ENCODE data around the gene MARF1.
"Not testable (repeated sequence)": the region's sequence is repeated elsewhere in the genome, so short reads cannot be mapped to it uniquely, and the experiment has no call there.

The MARF1 gene

GRCh38 chr16:15611610-15612009 lies 31.3 kb downstream of the MARF1 start:
- Histone ChIP-seq H3K4me3 (ENCODE audit: low read length) (no peak overlapping the region), H3K36me3 (ENCODE audit: control insufficient read depth, insufficient read depth, low read length) (peaks cover 46% of the 10 kb centered on the region), H3K27ac (ENCODE audit: low read depth, low read length) (no peak overlapping the region), H3K4me1 (ENCODE audit: control insufficient read depth, insufficient read depth, low read length) (no peaks in the 10 kb centered on the region), H3K9ac (ENCODE audit: low read length) (no peak overlapping the region), H3K27me3 (ENCODE audit: control insufficient read depth, insufficient read depth, low read length) (no peaks in the 10 kb centered on the region)

GRCh38 chr16:15610369-15610871 lies 32.5 kb downstream of the MARF1 start:
- no peak overlapping the region for H3K27ac ChIP-seq (ENCODE audit: low read depth, low read length)
- H3K36me3 ChIP-seq (ENCODE audit: control insufficient read depth, insufficient read depth, low read length), result peaks cover 39% of the 10 kb centered on the region
- H3K4me3 ChIP-seq (ENCODE audit: low read length), result no peak overlapping the region
- H3K27me3 ChIP-seq (ENCODE audit: control insufficient read depth, insufficient read depth, low read length), result no peaks in the 10 kb centered on the region
- no peak overlapping the region for H3K9ac ChIP-seq (ENCODE audit: low read length)
- no peaks in the 10 kb centered on the region for H3K4me1 ChIP-seq (ENCODE audit: control insufficient read depth, insufficient read depth, low read length)

GRCh38 chr16:15609286-15609649 lies 33.7 kb downstream of the MARF1 start:
- H3K9ac ChIP-seq (ENCODE audit: low read length), result no peak overlapping the region
- no peaks in the 10 kb centered on the region for H3K4me1 ChIP-seq (ENCODE audit: control insufficient read depth, insufficient read depth, low read length)
- H3K4me3 ChIP-seq (ENCODE audit: low read length), result no peak overlapping the region
- no peak overlapping the region for H3K27ac ChIP-seq (ENCODE audit: low read depth, low read length)
- no peaks in the 10 kb centered on the region for H3K27me3 ChIP-seq (ENCODE audit: control insufficient read depth, insufficient read depth, low read length)
- peaks cover 45% of the 10 kb centered on the region for H3K36me3 ChIP-seq (ENCODE audit: control insufficient read depth, insufficient read depth, low read length)

GRCh38 chr16:15608398-15609285 lies 34.3 kb downstream of the MARF1 start:
- Histone ChIP-seq H3K27me3 (ENCODE audit: control insufficient read depth, insufficient read depth, low read length) (no peaks in the 10 kb centered on the region), H3K36me3 (ENCODE audit: control insufficient read depth, insufficient read depth, low read length) (peaks cover 51% of the 10 kb centered on the region), H3K9ac (ENCODE audit: low read length) (no peak overlapping the region), H3K27ac (ENCODE audit: low read depth, low read length) (no peak overlapping the region), H3K4me3 (ENCODE audit: low read length) (no peak overlapping the region), H3K4me1 (ENCODE audit: control insufficient read depth, insufficient read depth, low read length) (no peaks in the 10 kb centered on the region)

- Histone ChIP-seq H3K9ac (ENCODE audit: low read length) (no peak overlapping the region), H3K4me1 (ENCODE audit: control insufficient read depth, insufficient read depth, low read length) (no peaks in the 10 kb centered on the region), H3K27ac (ENCODE audit: low read depth, low read length) (no peak overlapping the region), H3K36me3 (ENCODE audit: control insufficient read depth, insufficient read depth, low read length) (peaks cover 51% of the 10 kb centered on the region), H3K27me3 (ENCODE audit: control insufficient read depth, insufficient read depth, low read length) (no peaks in the 10 kb centered on the region), H3K4me3 (ENCODE audit: low read length) (no peak overlapping the region)
Measured at GRCh38 chr16:15607700-15608396, 35.1 kb downstream of the MARF1 start.

- H3K4me3 ChIP-seq (ENCODE audit: low read length); H3K27ac ChIP-seq (ENCODE audit: low read depth, low read length); H3K4me1 ChIP-seq (ENCODE audit: control insufficient read depth, insufficient read depth, low read length); H3K27me3 ChIP-seq (ENCODE audit: control insufficient read depth, insufficient read depth, low read length); H3K9ac ChIP-seq (ENCODE audit: low read length): not testable (repeated sequence)
- peaks cover 50% of the 10 kb centered on the region for H3K36me3 ChIP-seq (ENCODE audit: control insufficient read depth, insufficient read depth, low read length)
Measured at GRCh38 chr16:15607221-15607699, 35.7 kb downstream of the MARF1 start.

GRCh38 chr16:15606518-15607220 lies 36.3 kb downstream of the MARF1 start:
- H3K36me3 ChIP-seq (ENCODE audit: control insufficient read depth, insufficient read depth, low read length), result peaks cover 50% of the 10 kb centered on the region
- H3K4me3 ChIP-seq (ENCODE audit: low read length), result no peak overlapping the region
- H3K9ac ChIP-seq (ENCODE audit: low read length), result no peak overlapping the region
- no peaks in the 10 kb centered on the region for H3K27me3 ChIP-seq (ENCODE audit: control insufficient read depth, insufficient read depth, low read length)
- H3K27ac ChIP-seq (ENCODE audit: low read depth, low read length), result no peak overlapping the region
- H3K4me1 ChIP-seq (ENCODE audit: control insufficient read depth, insufficient read depth, low read length), result no peaks in the 10 kb centered on the region

GRCh38 chr16:15605839-15606517 lies 37.0 kb downstream of the MARF1 start:
- no peaks in the 10 kb centered on the region for H3K27me3 ChIP-seq (ENCODE audit: control insufficient read depth, insufficient read depth, low read length)
- H3K27ac ChIP-seq (ENCODE audit: low read depth, low read length), result no peak overlapping the region
- peaks cover 55% of the 10 kb centered on the region for H3K36me3 ChIP-seq (ENCODE audit: control insufficient read depth, insufficient read depth, low read length)
- H3K9ac ChIP-seq (ENCODE audit: low read length), result no peak overlapping the region
- no peak overlapping the region for H3K4me3 ChIP-seq (ENCODE audit: low read length)
- H3K4me1 ChIP-seq (ENCODE audit: control insufficient read depth, insufficient read depth, low read length), result no peaks in the 10 kb centered on the region

- no peak overlapping the region for H3K9ac ChIP-seq (ENCODE audit: low read length)
- H3K4me1 ChIP-seq (ENCODE audit: control insufficient read depth, insufficient read depth, low read length), result no peaks in the 10 kb centered on the region
- no peaks in the 10 kb centered on the region for H3K27me3 ChIP-seq (ENCODE audit: control insufficient read depth, insufficient read depth, low read length)
- no peak overlapping the region for H3K27ac ChIP-seq (ENCODE audit: low read depth, low read length)
- no peak overlapping the region for H3K4me3 ChIP-seq (ENCODE audit: low read length)
- peaks cover 54% of the 10 kb centered on the region for H3K36me3 ChIP-seq (ENCODE audit: control insufficient read depth, insufficient read depth, low read length)
Measured at GRCh38 chr16:15604460-15605440, 38.2 kb downstream of the MARF1 start.

GRCh38 chr16:15602285-15603044 lies 40.5 kb downstream of the MARF1 start:
- Histone ChIP-seq H3K27me3 (ENCODE audit: control insufficient read depth, insufficient read depth, low read length) (no peaks in the 10 kb centered on the region), H3K36me3 (ENCODE audit: control insufficient read depth, insufficient read depth, low read length) (peaks cover 50% of the 10 kb centered on the region)

More at GRCh38 chr16:15602285-15603044, 40.5 kb downstream of the MARF1 start:
- Histone ChIP-seq H3K27ac (ENCODE audit: low read depth, low read length) (no peak overlapping the region), H3K9ac (ENCODE audit: low read length) (no peak overlapping the region), H3K4me3 (ENCODE audit: low read length) (no peak overlapping the region), H3K4me1 (ENCODE audit: control insufficient read depth, insufficient read depth, low read length) (no peaks in the 10 kb centered on the region)

All from rectal smooth muscle tissue (tissue), 1 donor.